CD4-positive, alpha-beta T cell treated with Interleukin-15 for 1 hour (primary cell): ENCODE results near the gene ABCB8.

Source experiments
- DNase-seq: peaks from one replicate; pipeline ENCODE4 v3.0.0-alpha.2; 2020

The ABCB8 gene

DNA sequence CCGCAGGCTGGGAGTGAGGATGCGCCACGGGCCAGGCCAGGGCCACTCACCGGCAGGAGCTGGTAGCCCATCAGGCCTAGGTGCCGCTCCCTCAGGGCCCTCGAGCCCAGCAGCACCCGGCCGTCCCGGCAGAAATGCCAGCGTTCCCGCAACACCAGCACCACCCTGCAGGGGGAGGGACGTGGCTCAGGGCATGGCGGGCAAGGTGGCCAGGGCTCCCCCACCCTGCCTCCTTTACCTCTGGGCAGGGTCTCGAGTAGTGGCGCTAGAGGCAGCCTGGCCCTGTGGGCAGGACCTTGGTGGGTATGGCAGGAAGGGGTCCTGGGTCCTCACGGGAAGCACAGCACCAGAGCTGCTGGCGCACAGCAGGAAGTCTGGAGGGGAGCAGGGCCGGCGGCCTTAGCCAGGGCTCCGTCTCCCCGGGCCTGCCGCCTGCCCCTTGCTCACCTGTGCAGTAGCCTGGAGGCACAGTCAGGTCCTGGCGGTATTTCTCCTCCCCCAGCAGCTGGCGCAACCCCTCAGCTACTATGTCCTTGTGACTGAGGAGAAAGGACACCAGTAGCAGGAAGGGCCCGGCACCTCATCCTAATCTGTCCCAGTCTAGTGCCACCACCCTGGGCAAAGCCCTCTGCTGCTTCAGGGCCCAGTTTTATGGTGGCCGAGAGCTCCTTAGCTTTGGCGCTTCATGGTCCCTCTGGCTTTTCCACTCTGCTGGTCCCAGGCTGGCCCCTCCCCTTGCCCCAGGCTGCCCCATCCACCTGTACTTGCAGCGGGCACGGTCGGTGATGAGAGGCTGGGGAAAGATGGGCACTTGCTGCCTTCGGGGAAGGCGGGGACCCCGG, 48.8 kb downstream of the ABCB8 start:
- DNase-seq, result no peak

DNA sequence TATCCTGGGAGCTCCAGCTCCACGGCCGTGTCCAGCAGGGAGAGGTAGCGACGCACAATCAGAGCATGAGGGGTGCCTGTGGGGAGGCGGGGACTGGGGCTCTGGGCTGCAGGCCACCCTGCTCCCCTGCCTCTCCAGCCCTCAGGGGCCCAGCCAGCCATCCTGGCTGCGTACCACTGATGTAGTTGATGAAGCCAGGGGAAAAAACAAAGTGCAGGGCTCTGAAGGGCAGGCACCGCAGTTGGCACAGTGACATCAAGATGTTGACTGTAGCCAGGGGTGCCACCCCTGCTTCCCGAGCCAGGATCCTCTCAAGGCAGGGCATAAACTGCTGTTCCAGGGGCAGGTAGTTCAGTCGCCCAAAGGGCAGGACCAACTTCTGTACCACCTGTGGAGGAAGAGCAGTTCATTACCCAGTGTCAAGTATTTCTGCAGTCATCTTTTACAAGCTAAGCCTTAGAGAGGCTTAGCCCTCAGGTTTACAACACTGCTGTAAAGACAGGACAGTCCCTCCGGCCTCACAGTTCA, 49.5 kb downstream of the ABCB8 start:
- DNase-seq, result no peak

GRCh38 chr7:151078233-151079040, 50.2 kb downstream of the ABCB8 start:
- DNase-seq, result no peak

DNA sequence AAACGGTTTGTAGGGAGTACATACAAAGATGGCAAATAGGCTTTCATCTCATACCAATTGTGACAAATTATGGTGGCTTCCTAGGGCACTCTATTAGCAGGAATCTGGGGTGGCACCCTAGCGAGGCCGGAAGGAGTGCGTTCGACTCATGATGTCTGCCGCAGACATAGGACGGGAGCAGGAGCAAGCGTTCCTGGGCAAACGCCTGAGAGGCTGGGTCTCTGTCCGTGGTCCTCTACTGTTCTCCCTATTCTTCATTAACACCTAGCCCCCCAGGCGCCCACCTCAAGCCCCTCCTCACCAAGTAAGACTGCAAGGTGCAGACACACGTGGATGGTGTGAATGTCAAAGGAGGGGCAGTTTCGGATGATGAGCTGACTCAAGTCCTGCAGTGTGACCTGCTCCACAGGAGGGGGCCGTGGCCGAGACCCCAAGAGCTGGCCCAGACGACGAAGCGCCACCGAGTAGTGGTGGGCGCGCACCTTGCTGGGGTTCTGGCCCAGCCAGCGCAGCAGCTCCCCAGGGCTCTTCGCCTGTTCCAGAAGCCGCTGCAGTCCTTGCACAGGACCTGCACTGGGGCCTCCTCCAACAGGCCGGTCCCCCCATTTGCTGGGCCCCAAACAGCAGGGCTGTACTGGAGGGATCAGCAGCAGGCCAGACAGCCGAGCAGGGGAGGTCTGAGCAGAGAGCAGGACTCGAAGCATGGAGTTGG, 51.1 kb downstream of the ABCB8 start:
- DNase-seq, result no peak

GRCh38 chr7:151080067-151080521, 51.8 kb downstream of the ABCB8 start:
- no peak for DNase-seq

GRCh38 chr7:151080522-151081169, 52.4 kb downstream of the ABCB8 start, which contains the start of gene FASTK:
Gene FASTK (minus strand): TSS chr7:151080809. CDS start chr7:151080766, 43 bp downstream.
- peak; percentile 90 for DNase-seq

- no peak for DNase-seq
Measured at GRCh38 chr7:151081170-151082101, 53.2 kb downstream of the ABCB8 start.

DNA sequence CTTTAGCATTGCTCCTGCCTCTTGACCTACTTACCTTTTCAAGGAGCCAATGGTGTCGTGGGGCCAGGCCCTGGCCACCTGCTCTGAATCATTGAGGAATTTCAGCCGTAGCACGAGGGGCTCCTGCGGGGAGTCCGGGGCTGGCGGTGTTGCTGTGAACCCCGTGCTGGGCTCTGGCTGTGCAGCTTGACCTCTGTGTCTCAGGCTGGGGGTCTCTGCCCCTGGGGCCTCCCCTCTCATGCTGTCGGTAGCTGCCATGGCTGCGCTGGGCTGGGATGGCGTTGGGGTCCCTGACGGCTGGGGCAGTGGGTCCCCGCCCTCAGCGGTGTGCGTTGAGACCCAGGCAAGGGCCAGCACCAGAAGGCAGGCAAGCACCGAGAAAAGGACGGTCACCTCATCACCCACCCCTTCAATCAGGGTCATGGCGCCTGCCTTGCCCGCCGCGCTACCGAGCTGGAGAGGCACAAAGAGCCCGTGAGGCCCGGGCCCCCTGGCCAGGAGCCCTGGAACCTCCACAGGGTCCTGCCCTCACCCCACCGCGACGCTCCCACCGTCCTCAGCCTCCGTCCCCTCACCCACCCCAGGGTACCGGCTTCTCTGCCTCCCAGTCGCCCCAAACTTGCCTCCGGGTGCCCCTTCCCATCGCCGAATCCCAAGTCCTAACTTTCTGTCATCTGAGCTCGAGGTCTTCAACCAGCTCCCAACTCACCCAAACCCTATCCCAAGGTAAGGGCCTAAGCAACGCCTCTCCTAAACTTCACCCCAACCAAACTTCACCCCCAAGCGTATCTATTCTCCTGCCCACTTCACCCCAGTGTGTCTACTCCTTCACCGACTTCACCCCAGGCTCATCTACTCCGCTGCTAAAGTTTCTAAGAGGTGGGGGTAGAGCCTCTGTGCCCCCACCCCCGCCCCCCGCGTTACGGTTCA, 54.2 kb downstream of the ABCB8 start:
- DNase-seq, result no peak

- DNase-seq, result peak; percentile 90
Measured at GRCh38 chr7:151083071-151083823, 55.0 kb downstream of the ABCB8 start, which contains the start of gene TMUB1. Gene TMUB1 (minus strand): TSS chr7:151083493. CDS start chr7:151082563, 930 bp downstream.

GRCh38 chr7:151083824-151084160, 55.5 kb downstream of the ABCB8 start:
- no peak for DNase-seq

GRCh38 chr7:151085329-151085690, 57.1 kb downstream of the ABCB8 start:
- no peak for DNase-seq

DNA sequence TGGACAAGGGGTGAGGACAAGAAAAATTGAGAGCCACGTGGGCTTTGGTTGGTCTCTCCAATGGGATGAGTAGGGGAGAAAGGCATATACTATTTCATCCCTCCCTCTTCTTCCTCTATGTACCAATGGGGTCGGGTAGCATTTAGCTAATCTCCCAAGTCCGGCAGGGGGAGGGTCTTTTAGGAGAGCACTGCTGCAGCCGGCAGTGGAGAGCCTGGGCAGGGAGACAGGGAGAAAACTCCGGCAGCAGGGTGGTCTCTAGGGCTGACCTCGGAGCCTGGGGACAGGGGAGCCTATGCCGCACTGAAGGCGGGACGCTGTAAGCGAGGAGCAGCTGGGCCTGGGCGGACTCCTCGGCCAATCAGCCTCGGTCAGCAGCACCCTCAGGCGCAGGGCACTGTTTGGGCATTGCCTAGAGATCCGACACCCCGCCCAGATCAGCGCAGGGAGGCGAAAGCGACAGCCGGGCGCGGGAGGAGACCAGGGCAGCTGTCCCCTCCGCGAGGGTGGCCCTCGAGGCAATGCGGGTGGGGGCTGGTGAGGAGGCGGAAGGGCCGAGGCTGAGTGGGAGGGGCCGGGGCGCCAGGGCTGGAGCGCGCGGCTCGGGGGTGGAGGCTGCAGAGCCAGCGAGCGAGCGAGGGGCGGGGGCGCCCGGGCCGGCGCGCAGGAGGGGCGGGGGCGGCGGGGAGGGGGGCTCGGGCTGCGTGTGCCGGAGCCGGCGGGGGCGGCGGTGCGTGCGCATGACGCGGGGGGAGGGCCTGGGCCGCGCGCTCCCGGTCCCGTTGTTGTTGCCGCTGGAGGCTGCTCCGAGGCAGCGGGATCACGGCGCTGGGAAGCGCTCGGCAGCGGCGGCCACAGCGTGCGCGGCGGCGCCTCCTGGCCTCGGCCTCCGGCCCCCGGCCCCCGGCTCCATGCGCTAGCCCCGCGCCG, 57.7 kb downstream of the ABCB8 start, which contains the start of gene AGAP3:
Gene AGAP3 (plus strand): TSS at position 785 of the 930 bp plus-strand sequence. CDS start 267 bp downstream, outside the sequence.
- peak; percentile 68 for DNase-seq

DNA sequence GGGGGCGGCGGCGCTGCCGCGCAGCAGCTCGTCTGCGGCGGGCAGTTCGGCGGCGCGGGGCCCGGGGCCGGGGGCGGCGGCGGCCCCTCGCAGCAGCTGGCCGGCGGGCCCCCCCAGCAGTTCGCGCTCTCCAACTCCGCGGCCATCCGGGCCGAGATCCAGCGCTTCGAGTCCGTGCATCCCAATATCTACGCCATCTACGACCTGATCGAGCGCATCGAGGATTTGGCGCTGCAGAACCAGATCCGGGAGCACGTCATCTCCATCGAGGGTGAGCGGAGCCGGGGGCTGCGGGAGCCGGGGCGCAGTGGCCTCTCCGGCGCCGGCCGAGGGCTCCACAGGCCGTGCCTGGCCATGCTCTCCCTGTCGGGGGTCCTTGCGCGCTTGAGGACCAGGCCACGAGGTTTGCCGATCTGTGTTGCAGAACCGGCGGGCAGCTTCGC, 58.6 kb downstream of the ABCB8 start:
- DNase-seq, result no peak

DNA sequence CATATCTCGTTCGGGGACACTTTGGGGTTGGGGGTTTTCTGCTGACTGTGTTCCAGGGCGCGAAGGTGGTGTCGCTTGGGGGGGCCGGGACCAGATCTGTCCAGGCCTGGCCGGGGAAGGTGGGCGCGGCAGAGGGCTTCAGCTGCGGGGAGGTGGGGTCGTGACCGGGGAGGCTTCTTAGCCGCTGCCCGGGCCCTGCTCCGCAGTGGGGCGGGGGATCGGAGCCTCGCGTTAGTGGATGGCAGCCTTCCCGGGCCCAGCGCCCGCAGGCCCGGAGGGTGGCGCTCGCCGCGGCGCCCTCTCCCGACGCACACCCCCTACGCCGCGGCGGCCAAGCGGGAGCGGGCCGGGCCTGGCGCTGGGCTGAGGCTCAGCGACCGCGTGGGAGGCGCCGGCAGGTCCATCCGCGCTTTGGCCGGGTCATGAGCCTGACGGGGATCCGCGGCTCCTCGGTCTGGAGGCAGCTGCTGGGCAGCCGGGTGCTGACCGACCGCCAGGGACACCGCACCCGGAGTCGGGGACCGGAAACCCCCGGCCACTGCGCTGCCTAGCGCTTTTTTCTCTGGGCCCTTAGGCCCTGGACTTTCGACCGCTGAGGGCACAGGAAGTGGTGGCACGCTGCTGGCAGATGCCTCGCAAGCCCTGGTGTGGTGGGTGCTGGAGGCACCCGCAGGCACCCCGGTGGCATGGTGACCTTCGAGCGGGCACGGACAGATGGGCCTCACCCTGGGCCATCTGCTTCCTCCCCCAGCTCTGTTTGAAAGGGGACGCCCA, 59.2 kb downstream of the ABCB8 start:
- peak; percentile 33 for DNase-seq

GRCh38 chr7:151088019-151088855, 60.0 kb downstream of the ABCB8 start:
- DNase-seq, result no peak
